ENCODE results near the gene LCN2.

DNA sequence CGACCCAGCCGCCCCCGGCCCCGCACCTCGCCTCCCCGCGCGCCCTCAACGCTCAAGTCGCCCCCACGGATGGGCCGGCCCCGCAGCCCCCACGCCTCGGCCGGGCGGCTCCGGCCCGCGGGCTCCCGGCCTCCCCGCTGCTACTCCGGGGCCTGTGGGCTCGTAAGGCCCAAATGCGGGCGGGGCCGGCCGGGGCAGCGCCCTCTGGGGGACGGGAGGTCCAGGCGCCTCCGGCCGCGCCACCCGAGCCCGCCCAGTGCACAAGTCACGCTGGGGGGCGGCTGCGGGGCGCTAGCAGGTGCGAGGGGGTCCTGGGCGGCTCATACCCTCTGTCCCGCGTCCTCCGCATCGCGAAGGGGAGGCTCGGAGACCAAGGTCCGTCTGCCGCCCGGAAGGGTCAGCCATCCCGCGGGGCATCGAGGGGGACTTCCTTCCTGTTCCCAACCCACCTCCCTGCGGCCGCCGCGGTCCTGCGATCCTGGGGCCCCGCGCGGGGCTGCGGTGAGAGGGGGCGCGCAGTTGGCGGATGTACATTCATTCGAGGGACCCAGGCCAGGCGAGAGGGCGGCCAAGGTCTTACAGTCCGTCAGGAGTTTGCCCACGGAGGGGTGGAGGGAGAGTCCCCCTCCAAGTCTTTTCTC, 42.3 kb downstream of the LCN2 start, which contains the start of gene CIZ1:
- TF ChIP-seq POLR2A (IDR thresholded peaks at IDR 0.05): peak; percentile 31
- TF ChIP-seq, protein P1, sequence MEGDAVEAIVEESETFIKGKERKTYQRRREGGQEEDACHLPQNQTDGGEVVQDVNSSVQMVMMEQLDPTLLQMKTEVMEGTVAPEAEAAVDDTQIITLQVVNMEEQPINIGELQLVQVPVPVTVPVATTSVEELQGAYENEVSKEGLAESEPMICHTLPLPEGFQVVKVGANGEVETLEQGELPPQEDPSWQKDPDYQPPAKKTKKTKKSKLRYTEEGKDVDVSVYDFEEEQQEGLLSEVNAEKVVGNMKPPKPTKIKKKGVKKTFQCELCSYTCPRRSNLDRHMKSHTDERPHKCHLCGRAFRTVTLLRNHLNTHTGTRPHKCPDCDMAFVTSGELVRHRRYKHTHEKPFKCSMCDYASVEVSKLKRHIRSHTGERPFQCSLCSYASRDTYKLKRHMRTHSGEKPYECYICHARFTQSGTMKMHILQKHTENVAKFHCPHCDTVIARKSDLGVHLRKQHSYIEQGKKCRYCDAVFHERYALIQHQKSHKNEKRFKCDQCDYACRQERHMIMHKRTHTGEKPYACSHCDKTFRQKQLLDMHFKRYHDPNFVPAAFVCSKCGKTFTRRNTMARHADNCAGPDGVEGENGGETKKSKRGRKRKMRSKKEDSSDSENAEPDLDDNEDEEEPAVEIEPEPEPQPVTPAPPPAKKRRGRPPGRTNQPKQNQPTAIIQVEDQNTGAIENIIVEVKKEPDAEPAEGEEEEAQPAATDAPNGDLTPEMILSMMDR (IDR thresholded peaks at IDR 0.05): peak; percentile 68 to 90 (median 82)
- no peak for TF ChIP-seq POLR2AphosphoS5 (IDR thresholded peaks at IDR 0.05)
